HepG2 (cell line): Measurements from ENCODE around the gene CAPN15. TPM values are rescaled to one million over a fixed set of nuclear protein-coding genes. Genes with fewer than 3 reads are reported as not detected.
A peak's percentile ranks its signal among the peaks of the same experiment; 100 is the strongest.

Experiments
- ATAC-seq: fragments of 200-7000 bp; cut with Tn5 transposase; 3 replicates; pipeline ENCODE4 v1.9.1; 2020; ENCODE audit warnings: mild to moderate bottlenecking, moderate library complexity
- BruUV-seq: library from RNA; stranded (reverse); fragments of 400-500 nt; replicated peaks from 2 replicates; lab custom pipeline; 2021; lab: Mats Ljungman, UMichigan
- CTCF ChIA-PET: fragments of 300-600 bp; formaldehyde crosslinking; extraction: SDS; loops from one replicate; lab custom pipeline; 2021; ENCODE audit warnings: low total read pairs, inconsistent platforms, low intra/inter-chr PET ratio; lab: Yijun Ruan, JAX
- POLR2A ChIA-PET: fragments of 350-600 bp; sonication (Branson Sonifier 250); formaldehyde crosslinking; loops from one replicate; lab custom pipeline; 2020; ENCODE audit warnings: antibody characterized with exemption, inconsistent platforms; lab: Yijun Ruan, JAX
- DNase-seq: peaks from one replicate; pipeline ENCODE4 v3.0.0-alpha.2; 2015; ENCODE audit warnings: low spot score
- FAIRE-seq: peaks from 3 replicates; lab custom pipeline; 2011; peaks lifted over from hg19 to GRCh38; lab: Jason Lieb, UNC
- H2AFZ ChIP-seq: one replicate; pipeline ENCODE4 v1.6.1; 2011; ENCODE audit warnings: low read length, inconsistent platforms
- H3K27ac ChIP-seq: fragments of 300-600 bp; 3 replicates; pipeline ENCODE4 v1.8.0; 2011; ENCODE audit warnings: mixed run types, mild to moderate bottlenecking, mixed read lengths, low read length, inconsistent platforms; ENCODE audit not compliant: insufficient read depth; ENCODE audit errors: extremely low read length
- H3K27me3 ChIP-seq, 2 experiments: fragments of 200-600 bp in 1 of 2; 2 replicates in 1 of 2; 3 replicates in 1 of 2; pipeline versions ENCODE4 v1.6.0 to v1.8.0; 2011; ENCODE audit warnings: low read length in 2 of 2, mild to moderate bottlenecking in 2 of 2, moderate library complexity in 2 of 2, inconsistent platforms in 1 of 2; ENCODE audit not compliant: insufficient read depth in 2 of 2, control insufficient read depth in 1 of 2
- H3K36me3 ChIP-seq, 2 experiments: fragments of 200-600 bp in 1 of 2; replicated peaks in 1 of 2; 2 replicates in 1 of 2; 3 replicates in 1 of 2; pipeline versions ENCODE4 v1.5.1 to v1.8.0; 2011; ENCODE audit warnings: low read length in 2 of 2, inconsistent platforms in 1 of 2; ENCODE audit not compliant: insufficient read depth in 2 of 2, control insufficient read depth in 1 of 2
- H3K4me1 ChIP-seq: 2 replicates; pipeline ENCODE4 v1.5.1; 2012; ENCODE audit warnings: low read length, inconsistent platforms; ENCODE audit not compliant: insufficient read depth
- H3K4me2 ChIP-seq: 2 replicates; pipeline ENCODE4 v1.6.0; 2011; ENCODE audit warnings: low read depth, low read length, inconsistent platforms
- H3K4me3 ChIP-seq, 3 experiments: fragments of 200-600 bp in 1 of 3; sonication (generic), shearing (Covaris generic) in 1 of 3; replicated peaks in 1 of 3; 2 replicates each; pipeline ENCODE4 v1.5.1; 2011 to 2016; ENCODE audit warnings: low read length in 3 of 3, inconsistent platforms in 2 of 3, low read depth in 2 of 3, mild to moderate bottlenecking in 2 of 3, control low read depth in 1 of 3, mixed read lengths in 1 of 3; ENCODE audit not compliant: insufficient read depth in 1 of 3
- H3K79me2 ChIP-seq: one replicate; pipeline ENCODE4 v1.6.1; 2011; ENCODE audit warnings: low read length, inconsistent platforms; ENCODE audit not compliant: insufficient read depth
- H3K9ac ChIP-seq: 2 replicates; pipeline ENCODE4 v1.6.0; 2011; ENCODE audit warnings: mild to moderate bottlenecking, low read depth, low read length, inconsistent platforms; ENCODE audit not compliant: insufficient read depth
- H3K9me3 ChIP-seq: 2 replicates; pipeline ENCODE4 v1.5.1; 2012; ENCODE audit warnings: mild to moderate bottlenecking, low read length
- H4K20me1 ChIP-seq: 2 replicates; pipeline ENCODE4 v1.6.0; 2011; ENCODE audit warnings: inconsistent platforms, mild to moderate bottlenecking, low read length, moderate library complexity; ENCODE audit not compliant: insufficient read depth
- ARNT2 ChIP-seq: sonication (generic); formaldehyde crosslinking; IDR thresholded peaks from 2 replicates; pipeline ENCODE4 v1.8.0; 2022; ENCODE audit warnings: mild to moderate bottlenecking, low read depth, missing genetic modification reagents, moderate library complexity
- CEBPG ChIP-seq: IDR thresholded peaks from 2 replicates; pipeline ENCODE4 v1.6.1; 2016
- CHCHD3 ChIP-seq: sonication (generic); formaldehyde crosslinking; IDR thresholded peaks from 2 replicates; pipeline ENCODE4 v1.8.0; 2022; ENCODE audit warnings: mild to moderate bottlenecking, missing genetic modification reagents, moderate library complexity
- GABPB1 ChIP-seq: IDR thresholded peaks from 2 replicates; pipeline ENCODE4 v1.6.1; 2016; ENCODE audit warnings: mild to moderate bottlenecking, missing genetic modification reagents, moderate library complexity, missing compliant biosample characterization
- HMGA1 ChIP-seq: sonication (generic); formaldehyde crosslinking; conservative IDR thresholded peaks from 2 replicates; pipeline ENCODE4 v1.4.0; 2020; ENCODE audit warnings: missing genetic modification reagents
- HNRNPUL1 ChIP-seq: fragments of 200-400 bp; formaldehyde crosslinking; IDR thresholded peaks from 2 replicates; pipeline ENCODE4 v1.6.1; 2017; ENCODE audit warnings: low read depth, mild to moderate bottlenecking, low read length, moderate library complexity
- HOXD1 ChIP-seq: sonication (generic); formaldehyde crosslinking; IDR thresholded peaks from 2 replicates; pipeline ENCODE4 v1.5.0; 2020; ENCODE audit warnings: missing genetic modification reagents
- KMT2A ChIP-seq: sonication (generic); formaldehyde crosslinking; IDR thresholded peaks from 2 replicates; pipeline ENCODE4 v1.4.0; 2020; ENCODE audit warnings: missing genetic modification reagents
- MAZ ChIP-seq, 2 experiments: sonication (generic) in 1 of 2; formaldehyde crosslinking in 1 of 2; IDR thresholded peaks; 2 replicates each; pipeline versions ENCODE4 v1.5.0 to v1.6.1; 2012 to 2020; ENCODE audit warnings: low read depth in 2 of 2, mild to moderate bottlenecking in 2 of 2, borderline replicate concordance in 1 of 2, improper control_type of control experiment in 1 of 2, low read length in 1 of 2, missing genetic modification reagents in 1 of 2, moderate library complexity in 1 of 2
- NFATC3 ChIP-seq: sonication (generic); formaldehyde crosslinking; IDR thresholded peaks from 2 replicates; pipeline ENCODE4 v1.5.1; 2020; ENCODE audit warnings: mild to moderate bottlenecking, missing genetic modification reagents
- RXRB ChIP-seq: IDR thresholded peaks from 2 replicates; pipeline ENCODE4 v1.6.1; 2016; ENCODE audit warnings: borderline replicate concordance, missing genetic modification reagents, missing compliant biosample characterization
- TOE1 ChIP-seq: sonication (generic); formaldehyde crosslinking; IDR thresholded peaks from 2 replicates; pipeline ENCODE4 v1.4.0; 2020; ENCODE audit warnings: mild to moderate bottlenecking, missing genetic modification reagents
- ZBTB33 ChIP-seq: sonication (generic); formaldehyde crosslinking; IDR thresholded peaks from 2 replicates; pipeline ENCODE4 v1.4.0; 2020; ENCODE audit warnings: missing genetic modification reagents
- ZNF225 ChIP-seq: sonication (generic); formaldehyde crosslinking; IDR thresholded peaks from 2 replicates; pipeline ENCODE4 v1.4.0; 2020; ENCODE audit warnings: mild to moderate bottlenecking, missing genetic modification reagents
- ZNF543 ChIP-seq: sonication (generic); formaldehyde crosslinking; IDR thresholded peaks from 2 replicates; pipeline ENCODE4 v1.4.0; 2020; ENCODE audit warnings: mild to moderate bottlenecking, missing genetic modification reagents
- ZNF576 ChIP-seq: sonication (generic); formaldehyde crosslinking; IDR thresholded peaks from 2 replicates; pipeline ENCODE4 v1.4.0; 2020; ENCODE audit warnings: mild to moderate bottlenecking, missing genetic modification reagents
- ZNF605 ChIP-seq: sonication (generic); formaldehyde crosslinking; IDR thresholded peaks from 2 replicates; pipeline ENCODE4 v1.8.0; 2022; ENCODE audit warnings: mild to moderate bottlenecking, missing genetic modification reagents
- ZNF782 ChIP-seq: sonication (generic); formaldehyde crosslinking; IDR thresholded peaks from 2 replicates; pipeline ENCODE4 v1.4.0; 2020; ENCODE audit warnings: missing genetic modification reagents, mild to moderate bottlenecking, borderline replicate concordance
- WGBS: methylation state at CpG from one replicate; pipeline ENCODE4 v1.1.6; 2017; ENCODE audit warnings: low lambda C conversion rate; 5-methylcytosine and 5-hydroxymethylcytosine counted together
- in situ Hi-C: cut with HindIII; loops from 2 replicates; pipeline ENCODE4 v1.10.0; 2017; ENCODE audit warnings: low pct_unique_long_range_greater_than_20kb; ENCODE audit not compliant: extremely low pct_ligation_motif_present
- intact Hi-C: fragments of 100-400 bp; cut with micrococcal nuclease; formaldehyde crosslinking; loops from one replicate; pipeline ENCODE4 v1.10.0; 2022; ENCODE audit not compliant: unreplicated experiment
- polyA plus RNA-seq, 8 experiments: library from polyadenylated mRNA; depleted of rRNA in 3 of 8; stranded (reverse) in 7 of 8; unstranded in 1 of 8; fragments of >200 nt; fragmentation: Illumina TruSeq in 4 of 8; extraction: Trizol in 4 of 8; gene quantifications; 2 replicates each; pipeline versions ENCODE4 v1.2.1 to v1.2.3, GENCODE V29; 2011 to 2016; ENCODE audit warnings: low read depth in 4 of 8, missing spikeins in 1 of 8, mixed read lengths in 1 of 8; ENCODE audit not compliant: insufficient read depth in 1 of 8
- total RNA-seq, 5 experiments: library from RNA; depleted of rRNA; stranded (reverse); fragments of >200 nt; fragmentation: Illumina TruSeq; extraction: Trizol; gene quantifications; 2 replicates each; pipeline ENCODE4 v1.2.3, GENCODE V29; 2016; ENCODE audit warnings: low read depth in 1 of 5
- TF ChIP-seq, protein P1 (sequence below): sonication (generic); formaldehyde crosslinking; IDR thresholded peaks from 2 replicates; pipeline ENCODE4 v1.5.0; 2020; ENCODE audit warnings: missing genetic modification reagents

The CAPN15 gene
- total and polyA plus RNA-seq, 2 of the 13 experiments (the other 11 are each of a cell fraction or from before 2014, with no cell fraction given) = 14.9 to 24.5 TPM

- H3K9me3 ChIP-seq = no peaks in the 10 kb centered on the region
- TSS peak; percentile 48 for BruUV-seq
- 53% methylated on average over 17 of the region's 51 CpGs for WGBS
- peaks cover 21% of the 10 kb centered on the region for H3K4me1 ChIP-seq
- ChIA-PET CTCF (no interaction called here), POLR2A (interaction anchor here (0.8 to 2.6 kb wide), 13 partner anchors 10 to 44 kb away, joined by 3 to 17 read pairs (median 4); partner anchors contain the start of genes CAPN15 and NHLRC4)
- FAIRE-seq = peak; percentile 43
- peak; percentile 73 for DNase-seq
- H4K20me1 ChIP-seq = no peaks in the 10 kb centered on the region
- peak overlapping the region; percentile 79 for H3K4me2 ChIP-seq
- intact Hi-C loops (no loop called here), in situ Hi-C loops (no loop called here)
- peak overlapping the region; percentile 74 for H3K9ac ChIP-seq
- H3K4me3 ChIP-seq = peak overlapping the region; percentile 36 to 53 (median 39); a peak in 5 of 6 replicates
- H3K79me2 ChIP-seq = peaks cover 36% of the 10 kb centered on the region
- H3K27me3 ChIP-seq = no peaks in the 10 kb centered on the region
- peaks cover 4 to 6% of the 10 kb centered on the region in 2 experiments; a peak in 3 of 5 replicates for H3K36me3 ChIP-seq
- ATAC-seq = peak; percentile 79
- H3K27ac ChIP-seq = peak overlapping the region; percentile 85
- H2AFZ ChIP-seq = no peak overlapping the region
- TF ChIP-seq KMT2A (CRISPR knock-in tag) (peak; percentile 79), TOE1 (CRISPR knock-in tag) (no peak), ZNF543 (CRISPR knock-in tag) (no peak), RXRB (CRISPR knock-in tag) (peak; percentile 50), NFATC3 (CRISPR knock-in tag) (no peak), ZNF605 (CRISPR knock-in tag) (peak; percentile 76; the same call in 1 of the 2 replicates), CHCHD3 (CRISPR knock-in tag) (no peak), ZNF782 (CRISPR knock-in tag) (peak; percentile 13; the same call in 1 of the 2 replicates), HNRNPUL1 (peak; percentile 53; the same call in 1 of the 2 replicates), ZBTB33 (peak; percentile 89), HMGA1 (CRISPR knock-in tag) (no peak), MAZ (IDR thresholded peaks at IDR 0.05; ENCODE audit: borderline replicate concordance, low read depth, low read length) (peak; percentile 67; the same call in 1 of the 2 replicates), MAZ (CRISPR knock-in tag; IDR thresholded peaks at IDR 0.05; ENCODE audit: low read depth) (peak; percentile 89), HOXD1 (0 out of 2 replicates have a peak, but pooled peaks have one; percentile 12), ZNF225 (CRISPR knock-in tag) (peak; percentile 69; the same call in 1 of the 2 replicates), GABPB1 (peak; percentile 66), ARNT2 (CRISPR knock-in tag) (no peak), CEBPG (peak; percentile 29; the same call in 1 of the 2 replicates), ZNF576 (CRISPR knock-in tag) (0 out of 2 replicates have a peak, but pooled peaks have one; percentile 34)
- TF ChIP-seq, protein P1, sequence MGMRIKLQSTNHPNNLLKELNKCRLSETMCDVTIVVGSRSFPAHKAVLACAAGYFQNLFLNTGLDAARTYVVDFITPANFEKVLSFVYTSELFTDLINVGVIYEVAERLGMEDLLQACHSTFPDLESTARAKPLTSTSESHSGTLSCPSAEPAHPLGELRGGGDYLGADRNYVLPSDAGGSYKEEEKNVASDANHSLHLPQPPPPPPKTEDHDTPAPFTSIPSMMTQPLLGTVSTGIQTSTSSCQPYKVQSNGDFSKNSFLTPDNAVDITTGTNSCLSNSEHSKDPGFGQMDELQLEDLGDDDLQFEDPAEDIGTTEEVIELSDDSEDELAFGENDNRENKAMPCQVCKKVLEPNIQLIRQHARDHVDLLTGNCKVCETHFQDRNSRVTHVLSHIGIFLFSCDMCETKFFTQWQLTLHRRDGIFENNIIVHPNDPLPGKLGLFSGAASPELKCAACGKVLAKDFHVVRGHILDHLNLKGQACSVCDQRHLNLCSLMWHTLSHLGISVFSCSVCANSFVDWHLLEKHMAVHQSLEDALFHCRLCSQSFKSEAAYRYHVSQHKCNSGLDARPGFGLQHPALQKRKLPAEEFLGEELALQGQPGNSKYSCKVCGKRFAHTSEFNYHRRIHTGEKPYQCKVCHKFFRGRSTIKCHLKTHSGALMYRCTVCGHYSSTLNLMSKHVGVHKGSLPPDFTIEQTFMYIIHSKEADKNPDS (CRISPR knock-in tag) = 0 out of 2 replicates have a peak, but pooled peaks have one; percentile 11
Measured at GRCh38 chr16:543301-544164, 16.0 kb downstream of the CAPN15 start.
